ENCODE results near the gene UGT2A2.

DNA sequence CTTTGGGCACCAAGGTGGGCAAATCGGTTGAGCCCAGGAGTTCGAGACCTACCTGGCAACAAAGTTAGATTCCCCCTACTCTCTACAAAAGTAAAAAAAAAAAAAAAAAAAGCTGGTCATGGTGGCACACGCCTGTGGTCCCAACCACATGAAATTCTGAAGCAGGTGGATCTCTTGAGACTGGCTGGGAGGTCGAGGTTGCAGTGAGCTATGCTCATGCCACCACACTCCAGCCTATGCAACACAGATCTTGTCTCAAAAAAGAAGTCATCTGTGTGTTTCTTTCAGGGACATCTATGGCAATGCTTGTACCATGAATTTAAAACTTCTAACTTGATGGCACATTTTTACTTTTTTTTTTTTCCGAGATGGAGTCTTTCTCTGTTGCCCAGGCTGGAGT is 55.3 kb downstream of the UGT2A2 start:
- no peak for TF ChIP-seq GATA2 (IDR thresholded peaks at IDR 0.05; ENCODE audit: low read depth, low read length)
- TF ChIP-seq GATA3 (IDR thresholded peaks at IDR 0.05; ENCODE audit: low read depth, low read length), result no peak

Measured in SH-SY5Y (cell line).